Body of pancreas (tissue), 4 donors: ENCODE results near the gene LOXL4.
A peak's percentile ranks its signal among the peaks of the same experiment; 100 is the strongest.

Experiments used
- POLR2A ChIP-seq, 3 donors: fragments of 450-650 bp; IDR thresholded peaks; one replicate each; pipeline ENCODE4 v1.6.1; 2016; ENCODE audit warnings: antibody characterized with exemption in 3 of 3, mild to moderate bottlenecking in 2 of 3
- TF ChIP-seq, protein P1 (sequence below), 7 experiments: fragments of 450-650 bp in 4 of 7; fragments of 200-600 bp in 3 of 7; sonication (generic) in 3 of 7; IDR thresholded peaks; one replicate each; pipeline ENCODE4 v1.5.1; 2016 to 2019; ENCODE audit warnings: antibody characterized with exemption in 7 of 7

DNA sequence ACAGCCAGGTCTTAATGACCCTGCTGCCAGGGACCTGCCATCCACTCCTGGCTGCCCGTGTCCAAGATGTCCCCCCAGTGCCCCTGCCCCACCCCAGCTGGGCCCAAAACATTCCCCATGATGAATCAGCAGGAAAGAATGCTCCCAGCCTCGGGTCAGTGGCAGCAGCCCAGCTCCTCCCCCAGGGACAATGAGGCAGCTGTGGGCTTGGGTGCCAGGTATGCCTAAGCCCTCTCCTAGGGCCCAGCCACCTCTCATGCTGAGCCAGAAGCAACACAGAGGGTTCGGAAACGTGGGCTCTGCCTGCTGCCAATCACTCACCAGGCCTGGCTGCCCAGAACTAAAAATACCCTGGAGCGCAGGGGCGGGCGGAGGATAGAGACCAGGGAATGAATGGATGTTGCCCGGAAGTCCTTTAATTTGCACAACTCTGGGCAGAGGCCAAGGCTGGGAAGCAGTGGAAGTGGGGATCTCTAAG is 1.5 kb upstream of the LOXL4 start:
- TF ChIP-seq, protein P1, sequence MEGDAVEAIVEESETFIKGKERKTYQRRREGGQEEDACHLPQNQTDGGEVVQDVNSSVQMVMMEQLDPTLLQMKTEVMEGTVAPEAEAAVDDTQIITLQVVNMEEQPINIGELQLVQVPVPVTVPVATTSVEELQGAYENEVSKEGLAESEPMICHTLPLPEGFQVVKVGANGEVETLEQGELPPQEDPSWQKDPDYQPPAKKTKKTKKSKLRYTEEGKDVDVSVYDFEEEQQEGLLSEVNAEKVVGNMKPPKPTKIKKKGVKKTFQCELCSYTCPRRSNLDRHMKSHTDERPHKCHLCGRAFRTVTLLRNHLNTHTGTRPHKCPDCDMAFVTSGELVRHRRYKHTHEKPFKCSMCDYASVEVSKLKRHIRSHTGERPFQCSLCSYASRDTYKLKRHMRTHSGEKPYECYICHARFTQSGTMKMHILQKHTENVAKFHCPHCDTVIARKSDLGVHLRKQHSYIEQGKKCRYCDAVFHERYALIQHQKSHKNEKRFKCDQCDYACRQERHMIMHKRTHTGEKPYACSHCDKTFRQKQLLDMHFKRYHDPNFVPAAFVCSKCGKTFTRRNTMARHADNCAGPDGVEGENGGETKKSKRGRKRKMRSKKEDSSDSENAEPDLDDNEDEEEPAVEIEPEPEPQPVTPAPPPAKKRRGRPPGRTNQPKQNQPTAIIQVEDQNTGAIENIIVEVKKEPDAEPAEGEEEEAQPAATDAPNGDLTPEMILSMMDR (IDR thresholded peaks at IDR 0.05), result no peak
- peak in 1 of 3 donors; percentile 33 for TF ChIP-seq POLR2A (IDR thresholded peaks at IDR 0.05)
